ENCODE data around the gene INF2.

DNA sequence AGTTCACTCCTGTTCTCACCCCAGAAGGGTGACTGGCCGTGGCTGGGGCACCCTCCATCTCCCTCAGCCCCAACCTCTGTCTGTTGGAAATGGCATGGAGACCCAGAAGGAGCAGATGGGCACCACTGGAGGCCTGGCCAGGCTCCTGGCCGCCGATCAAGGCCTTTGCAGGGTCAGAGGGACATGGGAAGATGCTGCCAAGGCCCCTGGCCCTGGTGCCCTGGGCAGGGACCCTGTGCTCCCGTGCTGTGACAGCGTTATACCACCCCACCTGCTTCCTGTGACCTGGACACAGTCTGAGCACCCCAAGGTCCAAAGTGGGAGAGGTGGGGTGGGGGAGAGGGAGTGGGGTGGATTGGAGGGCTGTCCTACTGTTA, 3.5 kb downstream of the INF2 start:
- TF ChIP-seq, protein P1, sequence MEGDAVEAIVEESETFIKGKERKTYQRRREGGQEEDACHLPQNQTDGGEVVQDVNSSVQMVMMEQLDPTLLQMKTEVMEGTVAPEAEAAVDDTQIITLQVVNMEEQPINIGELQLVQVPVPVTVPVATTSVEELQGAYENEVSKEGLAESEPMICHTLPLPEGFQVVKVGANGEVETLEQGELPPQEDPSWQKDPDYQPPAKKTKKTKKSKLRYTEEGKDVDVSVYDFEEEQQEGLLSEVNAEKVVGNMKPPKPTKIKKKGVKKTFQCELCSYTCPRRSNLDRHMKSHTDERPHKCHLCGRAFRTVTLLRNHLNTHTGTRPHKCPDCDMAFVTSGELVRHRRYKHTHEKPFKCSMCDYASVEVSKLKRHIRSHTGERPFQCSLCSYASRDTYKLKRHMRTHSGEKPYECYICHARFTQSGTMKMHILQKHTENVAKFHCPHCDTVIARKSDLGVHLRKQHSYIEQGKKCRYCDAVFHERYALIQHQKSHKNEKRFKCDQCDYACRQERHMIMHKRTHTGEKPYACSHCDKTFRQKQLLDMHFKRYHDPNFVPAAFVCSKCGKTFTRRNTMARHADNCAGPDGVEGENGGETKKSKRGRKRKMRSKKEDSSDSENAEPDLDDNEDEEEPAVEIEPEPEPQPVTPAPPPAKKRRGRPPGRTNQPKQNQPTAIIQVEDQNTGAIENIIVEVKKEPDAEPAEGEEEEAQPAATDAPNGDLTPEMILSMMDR (IDR thresholded peaks at IDR 0.05; ENCODE audit: insufficient read depth, low read depth, low read length), result no peak
- no peak for TF ChIP-seq EZH2 (IDR thresholded peaks at IDR 0.05; ENCODE audit: insufficient read depth, low read length)
